ENCODE data around the gene DPM2. TPM values are rescaled to one million over a fixed set of nuclear protein-coding genes. Genes with fewer than 3 reads are reported as not detected.

DPM2 gene
- total and polyA plus RNA-seq, 2 of the 4 experiments (the other 2 are of a cell fraction), result 10.8 to 60.6 TPM

GRCh38 chr9:127916720-127917581, 20.7 kb downstream of the DPM2 start, which contains the start of gene ST6GALNAC4:
Gene ST6GALNAC4, minus strand, starts transcription at chr9:127917041. Its CDS starts 622 bp downstream, at chr9:127916419.
- BruUV-seq (replicated peaks), result no TSS peak
- no peaks in the 10 kb centered on the region for H3K27me3 ChIP-seq (ENCODE audit: control insufficient read depth, insufficient read depth, low read length)
- H3K23ac ChIP-seq (ENCODE audit: low read depth, low read length), result peak within 1 kb of the TSS; percentile 91
- peak within 1 kb of the TSS; percentile 65 for H4K91ac ChIP-seq (ENCODE audit: insufficient read depth, low read depth, low read length)
- H3K4me1 ChIP-seq (ENCODE audit: control insufficient read depth, insufficient read depth, low read length), result peaks cover 27% of the 10 kb centered on the region
- TF ChIP-seq POLR2A (IDR thresholded peaks at IDR 0.05; ENCODE audit: low read depth, low read length) (peak; percentile 41; the same call in 1 of the 2 replicates), CTCF (conservative IDR thresholded peaks at IDR 0.05; ENCODE audit: low read depth, low read length) (no peak), USF2 (IDR thresholded peaks at IDR 0.05; ENCODE audit: low read depth, low read length) (no peak), MAZ (IDR thresholded peaks at IDR 0.05; ENCODE audit: borderline replicate concordance, low read depth, low read length) (peak; percentile 55; the same call in 1 of the 2 replicates)
- H4K20me1 ChIP-seq (ENCODE audit: insufficient read depth, low read length), result peaks cover 7% of the 10 kb centered on the region; the same call in 1 of the 2 replicates
- dilution Hi-C loops (cut with HindIII; ENCODE audit: low sequenced_read_pairs, unreplicated experiment) (no loop called here), intact Hi-C loops (cut with micrococcal nuclease) (loop anchor here (5.0 to 10.0 kb wide), 3 partner anchors 80 to 302 kb away; partner anchors contain the start of genes FPGS and STXBP1), in situ Hi-C loops (cut with MboI; ENCODE audit: low sequenced_read_pairs) (no loop called here)
- H3K9ac ChIP-seq (ENCODE audit: low read depth, low read length), result peak within 1 kb of the TSS; percentile 82
- POLR2A ChIA-PET (ENCODE audit: unreplicated experiment), result interaction anchor here (0.5 to 0.6 kb wide), 2 partner anchors 8 to 128 kb away, joined by 3 to 4 read pairs; no protein-coding TSS in a partner anchor
- H4K8ac ChIP-seq (ENCODE audit: low read depth in 2 of 2, low read length in 2 of 2), result peak within 1 kb of the TSS; percentile 18 to 84; a peak in 3 of 4 replicates
- H3K14ac ChIP-seq (replicated peaks; ENCODE audit: low read depth, low read length), result peak within 1 kb of the TSS; percentile 90
- H3K79me1 ChIP-seq (ENCODE audit: low read depth in 1 of 2, low read length in 2 of 2), result peaks cover 4 to 34% of the 10 kb centered on the region in 2 experiments
- peak within 1 kb of the TSS; percentile 97 for H2AFZ ChIP-seq (replicated peaks; ENCODE audit: low read length, poor library complexity)
- 0 out of 2 replicates have a peak within 1 kb of the TSS, but pooled peaks have one; percentile 14 for H3K56ac ChIP-seq (ENCODE audit: extremely low read depth, insufficient read depth, low read length)
- H3K18ac ChIP-seq (ENCODE audit: low read depth, low read length), result peak within 1 kb of the TSS; percentile 14; the same call in 1 of the 2 replicates
- peak within 1 kb of the TSS; percentile 68 for H3K27ac ChIP-seq (ENCODE audit: insufficient read depth, low read length)
- peaks cover 12% of the 10 kb centered on the region for H3K36me3 ChIP-seq (ENCODE audit: control insufficient read depth, insufficient read depth, low read length)
- peak within 1 kb of the TSS; percentile 99 for H3K4me2 ChIP-seq (ENCODE audit: low read depth, low read length)
- CTCF ChIA-PET, result interaction anchor here (1.1 kb wide), 1 partner anchor 183 kb away, joined by 3 read pairs; no protein-coding TSS in a partner anchor
- H2AK9ac ChIP-seq (replicated peaks; ENCODE audit: low read depth, low read length, poor library complexity), result peak within 1 kb of the TSS; percentile 97
- peaks cover 14% of the 10 kb centered on the region for H3K9me1 ChIP-seq (ENCODE audit: insufficient read depth, low read length)
- peak within 1 kb of the TSS; percentile 66 for H3K4me3 ChIP-seq (ENCODE audit: insufficient read depth, low read depth, low read length)
- WGBS, 2 experiments (ENCODE audit: extremely low coverage in 2 of 2, insufficient read length in 1 of 2), result 1% methylated on average over 53 of the region's 71 CpGs; no CpG with 5 or more reads in 1 of the 2 experiments
- peak within 1 kb of the TSS; percentile 57 for H2BK120ac ChIP-seq (ENCODE audit: low read depth, low read length)
- no peaks in the 10 kb centered on the region for H3K9me3 ChIP-seq (ENCODE audit: control insufficient read depth, insufficient read depth, low read length)
- peak within 1 kb of the TSS; percentile 78; the same call in 1 of the 3 replicates for H2BK15ac ChIP-seq (ENCODE audit: low read depth, low read length)
- peak within 1 kb of the TSS; percentile 57; the same call in 1 of the 2 replicates for H2BK20ac ChIP-seq (ENCODE audit: low read depth, low read length)
- ATAC-seq (ENCODE audit: low read depth), result peak; percentile 95
- peak within 1 kb of the TSS; percentile 3 for H2BK5ac ChIP-seq (ENCODE audit: low read depth, low read length, poor library complexity, severe bottlenecking)
- H4K5ac ChIP-seq (ENCODE audit: low read depth, low read length), result peak within 1 kb of the TSS; percentile 74; the same call in 1 of the 2 replicates
- peak within 1 kb of the TSS; percentile 72 for H2AK5ac ChIP-seq (ENCODE audit: low read depth, low read length)
- peak; percentile 88 for DNase-seq
- peak within 1 kb of the TSS; percentile 76 for H3K4ac ChIP-seq (ENCODE audit: low read depth, low read length)

Measured in IMR-90 (cell line).